ENCODE measurements around the gene TAF11L6. TPM values are rescaled to one million over a fixed set of nuclear protein-coding genes. Genes with fewer than 3 reads are reported as not detected.
"Not testable (repeated sequence)": the region's sequence is repeated elsewhere in the genome, so short reads cannot be mapped to it uniquely, and the experiment has no call there.

Gene TAF11L6
- total RNA-seq (2012; rRNA removed) = not detected in 2 replicates

DNA sequence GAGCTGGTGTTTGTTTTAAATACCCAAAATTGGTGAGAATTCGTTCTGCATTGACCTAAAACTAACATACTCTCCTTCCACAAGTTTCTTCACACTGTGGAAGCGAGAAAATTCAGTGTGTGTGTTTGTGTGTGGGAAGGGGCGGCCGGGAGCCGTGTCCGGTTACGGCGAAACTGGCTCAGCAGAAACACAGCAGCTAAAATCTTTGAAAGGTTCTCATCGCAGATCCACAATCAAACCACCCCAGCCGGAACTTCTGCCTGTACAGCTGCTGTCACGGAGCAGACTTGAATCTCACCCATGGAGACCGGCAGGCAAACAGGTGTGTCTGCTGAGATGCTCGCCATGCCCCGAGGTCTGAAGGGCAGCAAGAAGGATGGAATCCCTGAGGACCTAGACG is at the start of gene TAF11L6:
Gene TAF11L6, plus strand, starts transcription at position 301 of the 400 bp plus-strand sequence.
- H3K4me2 ChIP-seq (ENCODE audit: low read length); H3K9ac ChIP-seq (ENCODE audit: low read depth, low read length); H3K4me1 ChIP-seq (ENCODE audit: control insufficient read depth, insufficient read depth, low read length); H3K4me3 ChIP-seq (ENCODE audit: low read length); H3K9me3 ChIP-seq (replicated peaks; ENCODE audit: low read length); H3K36me3 ChIP-seq (ENCODE audit: insufficient read depth, low read length); H3K27me3 ChIP-seq (ENCODE audit: control insufficient read depth, insufficient read depth, low read length): not testable (repeated sequence)

GRCh38 chr5:17481378-17481777 is 47.1 kb upstream of the TAF11L6 start:
- H3K4me2 ChIP-seq (ENCODE audit: low read length) = no peak overlapping the region
- no peaks in the 10 kb centered on the region for H3K36me3 ChIP-seq (ENCODE audit: insufficient read depth, low read length)
- no peaks in the 10 kb centered on the region for H3K9me3 ChIP-seq (replicated peaks; ENCODE audit: low read length)
- H3K4me1 ChIP-seq (ENCODE audit: control insufficient read depth, insufficient read depth, low read length) = no peaks in the 10 kb centered on the region
- H3K4me3 ChIP-seq (ENCODE audit: low read length) = no peak overlapping the region
- H3K27me3 ChIP-seq (ENCODE audit: control insufficient read depth, insufficient read depth, low read length) = no peaks in the 10 kb centered on the region
- no peak overlapping the region for H3K9ac ChIP-seq (ENCODE audit: low read depth, low read length)

GRCh38 chr5:17482790-17483189 is 45.7 kb upstream of the TAF11L6 start:
- no peak overlapping the region for H3K9ac ChIP-seq (ENCODE audit: low read depth, low read length)
- H3K36me3 ChIP-seq (ENCODE audit: insufficient read depth, low read length) = no peaks in the 10 kb centered on the region
- no peaks in the 10 kb centered on the region for H3K9me3 ChIP-seq (replicated peaks; ENCODE audit: low read length)
- H3K4me1 ChIP-seq (ENCODE audit: control insufficient read depth, insufficient read depth, low read length) = no peaks in the 10 kb centered on the region
- no peak overlapping the region for H3K4me3 ChIP-seq (ENCODE audit: low read length)
- H3K4me2 ChIP-seq (ENCODE audit: low read length) = no peak overlapping the region
- no peaks in the 10 kb centered on the region for H3K27me3 ChIP-seq (ENCODE audit: control insufficient read depth, insufficient read depth, low read length)

DNA sequence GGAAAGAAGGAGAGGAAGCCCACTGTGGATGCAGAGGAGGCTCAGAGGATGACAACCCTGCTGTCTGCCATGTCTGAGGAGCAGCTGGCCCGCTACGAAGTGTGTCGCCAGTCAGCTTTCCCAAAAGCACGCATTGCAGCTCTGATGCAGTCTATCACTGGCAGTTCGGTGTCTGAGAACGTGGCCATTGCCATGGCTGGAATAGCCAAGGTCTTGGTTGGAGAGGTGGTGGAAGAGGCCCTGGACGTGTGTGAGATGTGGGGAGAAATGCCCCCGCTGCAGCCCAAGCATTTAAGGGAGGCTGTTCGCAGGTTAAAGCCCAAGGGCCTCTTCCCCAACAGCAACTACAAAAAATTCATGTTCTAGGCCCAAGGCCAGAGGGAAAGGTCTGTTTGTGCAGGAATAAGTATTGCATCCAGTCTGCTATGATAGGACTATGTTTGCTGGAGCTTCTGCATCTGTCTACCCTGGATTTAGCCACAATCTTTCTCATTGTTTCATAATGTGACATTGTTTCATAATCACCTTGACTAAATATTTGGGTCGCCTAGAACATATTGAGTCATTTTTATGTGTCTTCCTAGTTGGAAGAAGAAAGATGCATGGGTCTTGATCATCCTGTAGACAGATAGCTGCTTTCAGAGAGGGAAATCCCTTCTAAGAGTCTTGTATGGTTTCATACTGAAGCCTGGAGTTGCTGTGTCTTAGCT is 41.9 kb upstream of the TAF11L6 start:
- H3K9ac ChIP-seq (ENCODE audit: low read depth, low read length); H3K27me3 ChIP-seq (ENCODE audit: control insufficient read depth, insufficient read depth, low read length); H3K4me1 ChIP-seq (ENCODE audit: control insufficient read depth, insufficient read depth, low read length); H3K36me3 ChIP-seq (ENCODE audit: insufficient read depth, low read length); H3K4me3 ChIP-seq (ENCODE audit: low read length); H3K4me2 ChIP-seq (ENCODE audit: low read length); H3K9me3 ChIP-seq (replicated peaks; ENCODE audit: low read length): not testable (repeated sequence)

GRCh38 chr5:17487174-17487512 is 41.3 kb upstream of the TAF11L6 start:
- Histone ChIP-seq H3K36me3 (ENCODE audit: insufficient read depth, low read length) (no peaks in the 10 kb centered on the region), H3K27me3 (ENCODE audit: control insufficient read depth, insufficient read depth, low read length) (no peaks in the 10 kb centered on the region), H3K4me1 (ENCODE audit: control insufficient read depth, insufficient read depth, low read length) (no peaks in the 10 kb centered on the region), H3K9ac (ENCODE audit: low read depth, low read length) (no peak overlapping the region), H3K9me3 (replicated peaks; ENCODE audit: low read length) (no peaks in the 10 kb centered on the region), H3K4me3 (ENCODE audit: low read length) (no peak overlapping the region), H3K4me2 (ENCODE audit: low read length) (no peak overlapping the region)

GRCh38 chr5:17491257-17491656 is 37.2 kb upstream of the TAF11L6 start:
- H3K27me3 ChIP-seq (ENCODE audit: control insufficient read depth, insufficient read depth, low read length); H3K9me3 ChIP-seq (replicated peaks; ENCODE audit: low read length); H3K9ac ChIP-seq (ENCODE audit: low read depth, low read length); H3K36me3 ChIP-seq (ENCODE audit: insufficient read depth, low read length); H3K4me2 ChIP-seq (ENCODE audit: low read length); H3K4me1 ChIP-seq (ENCODE audit: control insufficient read depth, insufficient read depth, low read length); H3K4me3 ChIP-seq (ENCODE audit: low read length): not testable (repeated sequence)

DNA sequence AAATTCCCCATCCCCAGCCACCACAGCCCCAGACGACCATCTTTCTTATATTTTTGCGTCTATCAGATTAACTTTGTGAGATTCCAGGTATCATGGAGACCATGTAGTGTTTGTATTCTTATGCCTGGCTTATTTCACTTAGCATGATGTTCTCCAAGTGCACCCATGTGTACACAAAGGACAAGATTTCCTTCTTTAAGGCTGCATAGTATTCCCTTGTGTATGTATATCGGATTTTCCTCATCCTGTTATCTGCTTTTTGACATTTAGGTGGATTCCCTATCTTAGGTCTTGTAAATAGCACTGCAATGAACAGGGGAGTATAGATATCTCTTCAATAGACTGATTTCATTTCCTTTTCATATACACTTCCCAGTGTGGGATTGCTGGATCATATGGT is 35.7 kb upstream of the TAF11L6 start:
- H3K4me3 ChIP-seq (ENCODE audit: low read length) = no peak overlapping the region
- no peaks in the 10 kb centered on the region for H3K36me3 ChIP-seq (ENCODE audit: insufficient read depth, low read length)
- no peak overlapping the region for H3K9ac ChIP-seq (ENCODE audit: low read depth, low read length)
- no peaks in the 10 kb centered on the region for H3K9me3 ChIP-seq (replicated peaks; ENCODE audit: low read length)
- H3K27me3 ChIP-seq (ENCODE audit: control insufficient read depth, insufficient read depth, low read length) = no peaks in the 10 kb centered on the region
- H3K4me1 ChIP-seq (ENCODE audit: control insufficient read depth, insufficient read depth, low read length) = no peaks in the 10 kb centered on the region
- no peak overlapping the region for H3K4me2 ChIP-seq (ENCODE audit: low read length)

- Histone ChIP-seq H3K9ac (ENCODE audit: low read depth, low read length) (no peak overlapping the region), H3K9me3 (replicated peaks; ENCODE audit: low read length) (no peaks in the 10 kb centered on the region), H3K4me2 (ENCODE audit: low read length) (no peak overlapping the region), H3K27me3 (ENCODE audit: control insufficient read depth, insufficient read depth, low read length) (no peaks in the 10 kb centered on the region), H3K4me3 (ENCODE audit: low read length) (no peak overlapping the region), H3K4me1 (ENCODE audit: control insufficient read depth, insufficient read depth, low read length) (no peaks in the 10 kb centered on the region), H3K36me3 (ENCODE audit: insufficient read depth, low read length) (no peaks in the 10 kb centered on the region)
These were observed 31.0 kb upstream of the TAF11L6 start for GRCh38 chr5:17497446-17497845.

DNA sequence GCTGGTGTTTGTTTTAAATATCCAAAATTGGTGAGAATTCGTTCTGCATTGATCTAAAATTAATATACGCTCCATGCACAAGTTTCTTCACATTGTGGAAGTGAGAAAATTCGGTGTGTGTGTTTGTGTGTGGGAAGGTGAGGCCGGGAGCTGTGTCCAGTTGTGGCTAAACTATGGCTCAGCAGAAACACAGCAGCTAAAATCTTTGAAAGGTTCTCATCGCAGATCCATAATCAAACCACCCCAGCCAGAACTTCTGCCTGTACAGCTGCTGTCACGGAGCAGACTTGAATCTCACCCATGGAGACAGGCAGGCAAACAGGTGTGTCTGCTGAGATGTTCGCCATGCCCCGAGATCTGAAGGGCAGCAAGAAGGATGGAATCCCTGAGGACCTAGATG is 30.5 kb upstream of the TAF11L6 start, which contains the start of gene TAF11L2:
Gene TAF11L2, plus strand, starts transcription at position 301 of the 400 bp plus-strand sequence.
- not testable (repeated sequence) for H3K36me3 ChIP-seq (ENCODE audit: insufficient read depth, low read length); H3K4me2 ChIP-seq (ENCODE audit: low read length); H3K4me1 ChIP-seq (ENCODE audit: control insufficient read depth, insufficient read depth, low read length); H3K9ac ChIP-seq (ENCODE audit: low read depth, low read length); H3K4me3 ChIP-seq (ENCODE audit: low read length); H3K27me3 ChIP-seq (ENCODE audit: control insufficient read depth, insufficient read depth, low read length); H3K9me3 ChIP-seq (replicated peaks; ENCODE audit: low read length)

GRCh38 chr5:17511775-17512325 is 16.6 kb upstream of the TAF11L6 start:
- Histone ChIP-seq H3K27me3 (ENCODE audit: control insufficient read depth, insufficient read depth, low read length) (no peaks in the 10 kb centered on the region), H3K4me2 (ENCODE audit: low read length) (no peak overlapping the region), H3K9me3 (replicated peaks; ENCODE audit: low read length) (no peaks in the 10 kb centered on the region), H3K9ac (ENCODE audit: low read depth, low read length) (no peak overlapping the region), H3K4me3 (ENCODE audit: low read length) (no peak overlapping the region), H3K36me3 (ENCODE audit: insufficient read depth, low read length) (no peaks in the 10 kb centered on the region), H3K4me1 (ENCODE audit: control insufficient read depth, insufficient read depth, low read length) (no peaks in the 10 kb centered on the region)

GRCh38 chr5:17517526-17517925 is 10.9 kb upstream of the TAF11L6 start:
- H3K9ac ChIP-seq (ENCODE audit: low read depth, low read length); H3K27me3 ChIP-seq (ENCODE audit: control insufficient read depth, insufficient read depth, low read length); H3K4me2 ChIP-seq (ENCODE audit: low read length); H3K4me1 ChIP-seq (ENCODE audit: control insufficient read depth, insufficient read depth, low read length); H3K4me3 ChIP-seq (ENCODE audit: low read length); H3K36me3 ChIP-seq (ENCODE audit: insufficient read depth, low read length); H3K9me3 ChIP-seq (replicated peaks; ENCODE audit: low read length): not testable (repeated sequence)

- not testable (repeated sequence) for H3K9ac ChIP-seq (ENCODE audit: low read depth, low read length); H3K36me3 ChIP-seq (ENCODE audit: insufficient read depth, low read length); H3K27me3 ChIP-seq (ENCODE audit: control insufficient read depth, insufficient read depth, low read length); H3K4me3 ChIP-seq (ENCODE audit: low read length); H3K4me2 ChIP-seq (ENCODE audit: low read length); H3K4me1 ChIP-seq (ENCODE audit: control insufficient read depth, insufficient read depth, low read length); H3K9me3 ChIP-seq (replicated peaks; ENCODE audit: low read length)
These were observed 10.4 kb upstream of the TAF11L6 start, which contains the start of gene TAF11L3 for GRCh38 chr5:17518067-17518466. TSS of gene TAF11L3 (plus strand) at chr5:17518367.
